GF-D8 (cell line): ENCODE results near the gene MUC2.

Source experiments
- DNase-seq: peaks from one replicate; lab custom pipeline; 2025; lab: John Stamatoyannopoulos, UW

MUC2 gene

GRCh38 chr11:1087961-1088926 lies 13.6 kb downstream of the MUC2 start:
- no peak for DNase-seq

DNA sequence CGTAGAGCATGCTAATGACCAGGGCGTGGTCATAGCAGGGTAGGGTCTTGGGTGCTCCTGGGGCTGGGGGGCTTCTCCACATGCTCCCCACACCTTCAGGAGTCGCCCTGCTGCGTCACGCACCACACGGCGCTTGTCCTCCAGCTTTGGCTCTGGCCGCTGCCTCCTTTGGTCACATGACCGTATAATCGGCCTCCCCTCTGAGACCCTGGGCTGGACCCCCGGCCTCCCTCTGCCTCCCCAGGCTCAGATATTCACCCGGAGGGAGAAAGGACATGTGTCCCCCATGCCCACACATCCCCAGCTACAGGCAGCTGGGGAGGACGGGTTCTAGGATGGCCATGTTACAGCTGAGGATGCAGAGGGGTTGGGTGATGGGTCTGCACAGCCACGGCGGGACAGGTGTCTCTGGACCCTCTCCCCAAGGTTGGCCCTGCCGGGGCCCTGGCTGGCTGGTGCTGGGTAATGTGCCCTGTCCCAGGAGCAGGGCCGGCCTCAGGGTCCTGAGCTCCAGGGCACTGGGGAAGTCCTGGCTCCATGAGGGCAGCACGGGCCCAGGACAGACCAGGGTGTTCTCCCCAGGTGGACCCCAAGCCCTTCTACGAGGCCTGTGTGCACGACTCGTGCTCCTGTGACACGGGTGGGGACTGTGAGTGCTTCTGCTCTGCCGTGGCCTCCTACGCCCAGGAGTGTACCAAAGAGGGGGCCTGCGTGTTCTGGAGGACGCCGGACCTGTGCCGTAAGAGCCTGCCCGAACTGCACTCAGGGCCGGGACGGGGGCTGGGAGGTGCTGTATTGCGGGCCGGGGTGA lies 14.5 kb downstream of the MUC2 start:
- DNase-seq = no peak

DNA sequence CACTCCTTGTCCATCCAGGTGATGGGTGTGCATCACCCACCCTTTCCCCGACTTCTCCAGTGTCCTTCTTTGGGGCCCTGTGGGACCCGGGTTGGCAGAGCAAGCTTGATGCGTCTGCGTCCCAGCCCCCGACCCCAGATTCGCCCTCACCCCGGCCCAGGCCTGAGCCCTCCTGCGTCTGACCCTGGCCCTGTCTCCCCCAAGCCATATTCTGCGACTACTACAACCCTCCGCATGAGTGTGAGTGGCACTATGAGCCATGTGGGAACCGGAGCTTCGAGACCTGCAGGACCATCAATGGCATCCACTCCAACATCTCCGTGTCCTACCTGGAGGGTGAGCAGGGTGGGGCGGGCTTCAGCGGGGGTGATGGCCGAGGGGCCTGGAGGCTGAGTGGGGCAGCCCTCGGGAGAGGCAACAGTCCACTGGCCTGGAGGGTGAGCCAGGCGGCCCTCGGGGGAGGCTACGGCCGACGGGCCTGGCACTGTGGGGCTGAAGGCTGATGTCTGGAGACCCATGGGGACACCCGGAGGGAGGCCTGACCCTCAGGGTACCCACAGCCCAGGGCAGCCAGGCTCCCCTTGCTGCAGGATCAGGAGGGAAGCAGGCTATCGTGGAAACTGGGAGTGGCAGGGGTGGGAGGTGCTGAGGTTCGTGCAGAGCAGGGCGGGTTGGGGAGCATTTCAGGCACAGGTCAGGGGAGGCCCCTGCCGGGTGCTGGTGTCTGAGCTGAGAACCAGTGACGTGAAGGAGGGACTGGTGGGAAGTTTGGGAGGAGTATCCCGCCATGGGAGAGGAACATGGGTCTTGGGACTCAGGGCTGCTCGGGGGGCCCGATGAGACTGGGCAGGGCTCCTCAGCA lies 15.3 kb downstream of the MUC2 start:
- DNase-seq = no peak

- no peak for DNase-seq
Measured at GRCh38 chr11:1090600-1091331, 16.1 kb downstream of the MUC2 start.

GRCh38 chr11:1091332-1092083 lies 16.8 kb downstream of the MUC2 start:
- DNase-seq = no peak

DNA sequence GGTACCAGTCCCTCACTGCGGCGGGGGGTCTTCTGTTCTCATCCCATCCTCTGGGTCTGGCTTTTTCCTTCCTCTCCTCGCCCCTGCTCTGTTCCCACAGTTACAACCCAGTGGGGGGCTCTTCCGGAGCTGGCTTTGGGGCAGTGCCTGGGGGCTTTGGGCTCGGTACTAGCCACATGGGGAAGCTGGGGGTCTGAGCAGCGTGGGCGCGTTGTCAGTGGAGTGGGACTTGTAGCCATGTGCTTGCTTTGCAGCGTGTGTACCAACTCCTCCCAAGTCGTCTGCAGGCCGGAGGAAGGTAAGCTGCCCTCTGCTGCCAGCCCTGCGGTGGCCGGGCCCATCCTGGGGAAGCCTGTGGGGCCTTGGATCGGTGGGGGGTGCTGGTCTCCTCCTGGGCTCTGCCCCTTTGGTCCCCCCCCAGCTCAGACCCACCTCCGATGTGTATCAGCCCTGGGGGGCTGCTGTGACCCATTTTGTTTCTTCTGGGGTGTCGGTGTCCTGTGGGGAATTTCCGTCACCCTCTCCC lies 17.5 kb downstream of the MUC2 start:
- DNase-seq = no peak

DNA sequence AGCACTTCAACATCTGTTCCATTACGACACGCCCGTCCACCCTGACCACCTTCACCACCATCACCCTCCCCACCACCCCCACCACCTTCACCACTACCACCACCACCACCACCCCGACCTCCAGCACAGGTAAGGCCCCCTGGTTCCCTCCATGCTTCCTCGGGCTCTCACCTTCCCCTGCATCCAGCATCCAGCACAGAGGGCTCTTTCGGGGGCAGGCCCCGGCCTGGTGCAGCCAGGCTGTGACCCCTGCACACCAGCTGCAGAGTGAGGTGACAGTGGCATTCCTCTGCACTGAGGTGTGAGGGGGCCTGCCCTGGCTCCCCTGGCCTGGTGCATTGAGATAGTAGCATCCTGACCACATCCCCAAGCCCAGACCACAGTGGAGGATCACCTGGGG lies 18.2 kb downstream of the MUC2 start:
- no peak for DNase-seq

- no peak for DNase-seq
Measured at GRCh38 chr11:1099519-1100355, 25.1 kb downstream of the MUC2 start.

DNA sequence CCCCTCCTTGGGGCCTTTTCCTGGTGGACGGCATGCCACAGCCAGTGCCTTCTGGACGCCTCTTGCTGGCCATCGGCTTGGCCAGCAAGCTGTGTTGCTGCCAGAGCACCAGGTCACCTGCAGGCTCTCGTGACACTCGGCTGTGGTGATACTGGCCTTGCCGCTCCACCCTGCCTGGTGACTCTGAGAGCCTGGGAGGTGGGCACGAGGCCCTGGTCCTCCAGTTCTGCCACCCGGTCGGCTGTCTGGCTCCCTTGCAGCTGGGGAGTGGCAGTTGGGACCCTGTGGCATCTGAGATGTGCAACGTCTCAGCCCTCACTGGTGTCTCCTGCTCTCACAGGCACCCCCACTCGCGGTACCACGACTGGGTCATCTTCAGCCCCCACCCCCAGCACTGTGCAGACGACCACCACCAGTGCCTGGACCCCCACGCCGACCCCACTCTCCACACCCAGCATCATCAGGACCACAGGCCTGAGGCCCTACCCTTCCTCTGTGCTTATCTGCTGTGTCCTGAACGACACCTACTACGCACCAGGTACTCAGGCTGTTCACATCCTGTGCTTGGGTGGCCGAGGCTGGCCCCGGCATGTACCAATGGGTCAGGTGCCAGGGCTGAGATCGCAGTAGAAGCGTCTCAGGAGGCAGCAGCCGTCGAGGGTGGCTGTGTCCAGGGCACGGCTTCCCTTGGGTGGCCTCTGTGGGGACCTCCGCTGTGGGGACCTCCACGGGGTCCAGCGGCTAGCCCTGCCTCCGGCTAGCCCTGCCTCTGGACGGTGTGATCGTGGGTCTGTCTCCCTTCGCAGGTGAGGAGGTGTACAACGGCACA lies 26.0 kb downstream of the MUC2 start:
- DNase-seq = no peak

DNA sequence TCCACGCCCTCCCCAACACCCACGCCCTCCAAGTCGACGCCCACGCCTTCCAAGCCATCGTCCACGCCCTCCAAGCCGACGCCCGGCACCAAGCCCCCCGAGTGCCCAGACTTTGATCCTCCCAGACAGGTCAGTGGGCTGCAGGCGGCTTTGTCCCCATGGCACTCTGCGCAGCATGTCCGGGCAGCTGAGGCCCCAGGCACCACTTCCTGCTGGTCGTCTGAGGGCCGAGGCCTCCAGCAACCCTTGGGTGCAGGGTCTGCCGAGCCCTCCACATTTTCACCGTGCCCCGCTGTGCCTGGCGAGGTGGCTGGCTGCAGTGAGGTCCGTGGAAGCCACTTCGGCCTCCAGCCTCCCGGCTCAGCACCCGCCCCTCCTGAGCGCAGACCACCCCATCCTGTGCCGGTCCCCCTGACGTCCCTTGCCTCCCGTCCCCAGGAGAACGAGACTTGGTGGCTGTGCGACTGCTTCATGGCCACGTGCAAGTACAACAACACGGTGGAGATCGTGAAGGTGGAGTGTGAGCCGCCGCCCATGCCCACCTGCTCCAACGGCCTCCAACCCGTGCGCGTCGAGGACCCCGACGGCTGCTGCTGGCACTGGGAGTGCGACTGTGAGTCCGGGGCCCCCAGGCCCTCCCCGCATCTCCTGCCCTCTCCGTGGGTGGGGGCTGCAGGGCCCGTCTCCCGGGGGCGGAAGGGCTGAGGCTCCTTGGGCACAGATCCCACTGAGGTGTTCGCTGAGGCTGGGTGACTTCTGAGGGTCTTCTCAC lies 26.8 kb downstream of the MUC2 start:
- DNase-seq = no peak

DNA sequence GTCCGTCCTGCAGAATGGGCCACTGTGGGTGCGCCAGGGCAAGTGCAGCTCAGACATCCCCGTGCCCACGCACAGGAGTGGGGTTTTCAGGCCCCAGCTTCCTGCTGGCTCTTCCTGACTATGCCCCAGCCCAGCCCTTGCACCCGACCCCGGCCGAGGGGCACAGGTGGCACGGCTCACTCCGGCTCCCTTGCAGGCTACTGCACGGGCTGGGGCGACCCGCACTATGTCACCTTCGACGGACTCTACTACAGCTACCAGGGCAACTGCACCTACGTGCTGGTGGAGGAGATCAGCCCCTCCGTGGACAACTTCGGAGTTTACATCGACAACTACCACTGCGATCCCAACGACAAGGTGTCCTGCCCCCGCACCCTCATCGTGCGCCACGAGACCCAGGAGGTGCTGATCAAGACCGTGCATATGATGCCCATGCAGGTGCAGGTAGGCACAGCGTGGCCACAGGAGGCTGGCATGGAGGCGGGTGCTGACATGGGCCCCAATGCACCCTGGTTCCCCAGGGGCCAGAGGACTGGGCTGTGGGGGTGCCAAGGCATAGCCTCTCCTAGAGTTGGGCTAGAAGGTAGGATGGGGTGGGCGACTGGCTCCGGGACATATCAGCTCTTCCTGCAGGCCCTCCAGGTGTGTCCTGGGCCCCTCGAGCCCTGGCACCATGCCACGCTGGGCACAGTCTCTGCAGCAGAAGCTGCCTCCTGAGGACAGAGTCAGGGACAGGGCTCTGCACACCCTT lies 27.7 kb downstream of the MUC2 start:
- DNase-seq = no peak

GRCh38 chr11:1102996-1103395 lies 28.3 kb downstream of the MUC2 start:
- no peak for DNase-seq

DNA sequence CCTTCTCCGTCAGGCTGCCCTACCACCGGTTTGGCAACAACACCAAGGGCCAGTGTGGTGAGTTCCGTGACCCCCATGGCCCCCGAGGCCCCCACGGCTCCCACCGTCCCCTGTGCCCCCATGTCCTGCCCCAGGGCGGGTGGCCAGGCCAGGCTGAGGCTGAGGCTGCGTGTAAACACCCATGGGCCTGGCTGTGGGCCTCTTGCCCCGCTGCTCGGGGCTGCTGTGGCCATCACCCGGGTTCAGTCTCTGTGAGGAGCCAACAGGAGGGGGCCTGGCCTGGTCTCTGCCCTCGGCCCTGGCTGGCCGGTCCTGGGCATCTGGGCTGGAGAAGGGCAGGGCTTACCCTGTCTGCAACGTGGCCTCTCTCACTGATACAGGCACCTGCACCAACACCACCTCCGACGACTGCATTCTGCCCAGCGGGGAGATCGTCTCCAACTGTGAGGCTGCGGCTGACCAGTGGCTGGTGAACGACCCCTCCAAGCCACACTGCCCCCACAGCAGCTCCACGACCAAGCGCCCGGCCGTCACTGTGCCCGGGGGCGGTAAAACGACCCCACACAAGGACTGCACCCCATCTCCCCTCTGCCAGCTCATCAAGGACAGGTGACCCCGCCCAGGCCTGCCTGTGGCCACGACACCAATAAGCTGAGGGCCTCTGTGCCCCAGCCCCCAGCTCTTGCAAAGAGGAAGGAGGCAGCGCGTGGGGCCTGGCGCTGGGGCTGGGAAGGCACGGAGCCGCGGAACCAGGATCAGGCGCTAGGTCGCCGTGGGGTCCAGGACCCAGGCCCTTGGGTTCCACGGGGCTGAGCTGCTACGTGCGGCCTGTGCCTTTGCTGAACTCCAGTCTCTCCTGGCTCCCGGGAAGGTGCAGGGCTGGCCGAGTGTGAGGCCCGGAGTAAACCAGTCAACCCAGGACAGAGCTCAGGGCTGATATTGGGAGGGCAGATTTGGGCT lies 29.0 kb downstream of the MUC2 start:
- no peak for DNase-seq

- no peak for DNase-seq
Measured at GRCh38 chr11:1104411-1105182, 29.9 kb downstream of the MUC2 start.

DNA sequence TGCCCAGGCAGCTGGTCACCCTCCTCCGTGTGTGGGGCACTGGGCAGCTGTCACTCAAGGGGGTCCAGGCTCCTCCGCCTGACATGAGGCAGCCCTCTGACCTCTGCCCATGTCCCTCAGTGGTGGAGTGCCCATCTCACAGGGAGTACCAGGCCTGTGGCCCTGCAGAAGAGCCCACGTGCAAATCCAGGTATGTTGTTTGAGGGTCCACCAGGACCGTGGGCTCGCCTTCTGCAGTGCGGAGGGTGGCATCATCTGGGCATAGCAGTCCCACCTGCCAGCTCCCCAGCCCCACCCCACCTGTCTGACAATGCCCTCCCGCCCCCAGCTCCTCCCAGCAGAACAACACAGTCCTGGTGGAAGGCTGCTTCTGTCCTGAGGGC lies 30.5 kb downstream of the MUC2 start:
- no peak for DNase-seq
